ENCODE measurements around the gene RNF223.
"Not testable (repeated sequence)": the region's sequence is repeated elsewhere in the genome, so short reads cannot be mapped to it uniquely, and the experiment has no call there.

The RNF223 gene

DNA sequence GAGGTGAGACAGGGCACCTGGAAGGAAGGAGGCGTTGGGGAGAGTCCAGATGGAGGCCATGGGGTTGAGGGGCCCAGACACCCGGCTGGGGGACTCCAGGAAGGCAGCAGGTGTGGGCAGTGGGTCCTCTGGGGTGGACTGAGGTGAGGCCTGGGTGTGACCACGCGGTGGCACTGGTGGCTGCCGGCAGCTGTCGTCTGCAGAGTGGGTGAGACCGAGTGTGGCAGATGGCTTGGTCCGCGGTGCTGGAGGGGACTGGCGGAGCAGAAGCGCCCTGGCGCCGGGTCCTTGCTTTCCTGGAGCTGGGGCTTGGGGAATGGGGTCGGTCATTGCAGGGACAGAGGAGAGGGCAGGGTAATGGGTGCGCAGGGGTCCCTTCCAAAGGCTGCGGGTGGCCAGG, 41.7 kb downstream of the RNF223 start:
- H3K4me1 ChIP-seq (ENCODE audit: insufficient read depth, low read length): peaks cover 3% of the 10 kb centered on the region; the same call in 1 of the 2 replicates
- no peak overlapping the region for H3K27ac ChIP-seq (ENCODE audit: low read length)
- peak overlapping the region; percentile 45; the same call in 1 of the 2 replicates for H3K4me3 ChIP-seq (ENCODE audit: low read length)

DNA sequence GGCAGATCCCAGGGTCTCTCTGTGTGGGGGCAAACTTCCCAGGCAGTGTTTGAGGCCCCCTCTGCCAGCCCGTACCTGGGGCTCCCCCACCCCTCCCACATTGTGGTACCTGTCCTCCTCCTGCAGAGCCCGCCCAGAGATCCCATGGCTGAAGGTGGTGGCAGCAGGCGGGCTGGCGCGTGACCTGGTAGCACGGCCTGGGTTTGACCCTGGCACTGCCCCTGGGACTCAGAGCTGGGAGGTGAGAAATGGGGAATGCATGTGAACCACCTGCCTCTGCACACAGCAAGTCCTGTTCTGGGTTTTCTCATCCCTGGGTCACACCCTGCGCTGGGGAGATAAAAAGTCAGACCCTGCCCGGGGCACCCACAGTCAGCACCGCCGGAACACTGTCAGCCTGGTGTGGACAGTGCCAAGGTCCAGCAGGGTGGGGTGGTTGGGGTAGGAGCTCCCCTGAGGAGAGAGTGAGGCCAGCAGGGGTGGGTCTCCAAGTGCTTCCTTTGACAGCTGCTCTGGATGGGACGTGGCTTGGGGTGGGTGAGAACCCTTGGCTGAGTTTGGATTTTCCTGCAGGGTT, 42.4 kb downstream of the RNF223 start:
- peaks cover 32% of the 10 kb centered on the region for H3K27me3 ChIP-seq (ENCODE audit: insufficient read depth, low read length)
- no peak overlapping the region for H3K9ac ChIP-seq (ENCODE audit: low read depth, low read length)
- H3K27ac ChIP-seq (ENCODE audit: low read length): no peak overlapping the region
- H3K36me3 ChIP-seq (ENCODE audit: insufficient read depth, low read depth, low read length): 0 out of 2 replicates have a peak, but pooled peaks cover under 1% of the 10 kb centered on the region
- H3K4me1 ChIP-seq (ENCODE audit: insufficient read depth, low read length): peaks cover 6% of the 10 kb centered on the region; the same call in 1 of the 2 replicates
- H3K4me3 ChIP-seq (ENCODE audit: low read length): no peak overlapping the region
- H3K9me3 ChIP-seq (ENCODE audit: insufficient read depth, low read depth, low read length): no peaks in the 10 kb centered on the region

More for the DNA sequence above, 41.7 kb downstream of the RNF223 start:
- Histone ChIP-seq H3K36me3 (ENCODE audit: insufficient read depth, low read depth, low read length) (0 out of 2 replicates have a peak, but pooled peaks cover 6% of the 10 kb centered on the region), H3K27me3 (ENCODE audit: insufficient read depth, low read length) (peaks cover 39% of the 10 kb centered on the region), H3K9ac (ENCODE audit: low read depth, low read length) (no peak overlapping the region), H3K9me3 (ENCODE audit: insufficient read depth, low read depth, low read length) (no peaks in the 10 kb centered on the region)

DNA sequence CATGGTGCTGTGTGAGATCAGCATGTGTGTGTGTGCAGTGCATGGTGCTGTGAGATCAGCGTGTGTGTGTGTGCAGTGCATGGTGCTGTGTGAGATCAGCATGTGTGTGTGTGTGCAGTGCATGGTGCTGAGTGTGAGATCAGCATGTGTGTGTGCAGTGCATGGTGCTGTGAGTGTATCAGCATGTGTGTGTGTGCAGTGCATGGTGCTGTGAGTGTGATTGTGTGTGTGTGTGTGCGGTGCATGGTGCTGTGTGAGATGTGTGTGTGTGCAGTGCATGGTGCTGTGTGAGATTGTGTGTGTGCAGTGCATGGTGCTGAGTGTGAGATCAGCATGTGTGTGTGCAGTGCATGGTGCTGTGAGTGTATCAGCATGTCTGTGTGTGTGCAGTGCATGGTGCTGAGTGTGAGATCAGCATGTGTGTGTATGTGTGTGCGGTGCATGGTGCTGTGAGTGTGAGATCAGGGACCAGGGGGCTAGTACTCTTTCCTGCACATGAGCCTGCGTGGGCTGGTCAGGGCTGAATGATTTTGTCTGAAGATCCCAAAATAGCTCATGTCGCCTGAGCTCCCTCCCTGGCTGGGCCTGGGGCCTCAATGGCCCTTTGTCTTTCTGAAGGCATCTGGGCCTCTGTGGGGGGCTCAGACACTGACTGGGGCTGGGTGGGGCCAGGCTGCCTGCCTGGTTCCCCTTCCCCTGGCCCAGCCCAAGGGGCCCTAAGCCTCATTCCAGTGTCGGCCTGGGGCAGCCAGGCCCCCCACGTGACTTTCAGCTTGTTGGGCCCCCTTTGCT, 43.0 kb downstream of the RNF223 start:
- H3K36me3 ChIP-seq (ENCODE audit: insufficient read depth, low read depth, low read length); H3K9ac ChIP-seq (ENCODE audit: low read depth, low read length); H3K9me3 ChIP-seq (ENCODE audit: insufficient read depth, low read depth, low read length); H3K4me1 ChIP-seq (ENCODE audit: insufficient read depth, low read length); H3K4me3 ChIP-seq (ENCODE audit: low read length); H3K27ac ChIP-seq (ENCODE audit: low read length): not testable (repeated sequence)
- H3K27me3 ChIP-seq (ENCODE audit: insufficient read depth, low read length): peaks cover 27% of the 10 kb centered on the region

DNA sequence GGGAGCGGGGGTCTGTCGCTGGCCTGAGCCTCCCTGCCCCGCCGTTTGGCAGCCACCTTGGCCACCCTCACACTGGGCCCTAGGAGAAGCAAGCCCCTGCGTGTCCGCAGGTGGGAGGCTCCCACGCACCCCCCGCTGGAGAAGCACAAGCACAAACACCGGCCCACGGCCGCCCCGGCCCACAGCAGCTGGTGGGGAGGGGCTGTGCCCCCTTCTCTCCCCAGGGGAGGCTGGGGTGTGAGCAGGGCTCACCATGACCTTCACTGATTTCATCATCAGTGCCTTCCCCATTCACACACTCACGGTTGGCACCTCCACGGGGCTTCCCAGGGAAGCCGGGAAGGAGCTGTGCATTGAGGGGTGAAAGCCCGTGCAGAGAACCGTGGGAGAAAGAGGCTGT, 46.3 kb downstream of the RNF223 start:
- H3K4me1 ChIP-seq (ENCODE audit: insufficient read depth, low read length): peaks cover 21% of the 10 kb centered on the region
- peaks cover 7% of the 10 kb centered on the region; the same call in 1 of the 2 replicates for H3K27me3 ChIP-seq (ENCODE audit: insufficient read depth, low read length)
- H3K9ac ChIP-seq (ENCODE audit: low read depth, low read length): no peak overlapping the region
- H3K9me3 ChIP-seq (ENCODE audit: insufficient read depth, low read depth, low read length): no peaks in the 10 kb centered on the region
- no peak overlapping the region for H3K27ac ChIP-seq (ENCODE audit: low read length)
- no peak overlapping the region for H3K4me3 ChIP-seq (ENCODE audit: low read length)
- H3K36me3 ChIP-seq (ENCODE audit: insufficient read depth, low read depth, low read length): peaks cover 12% of the 10 kb centered on the region; the same call in 1 of the 2 replicates

DNA sequence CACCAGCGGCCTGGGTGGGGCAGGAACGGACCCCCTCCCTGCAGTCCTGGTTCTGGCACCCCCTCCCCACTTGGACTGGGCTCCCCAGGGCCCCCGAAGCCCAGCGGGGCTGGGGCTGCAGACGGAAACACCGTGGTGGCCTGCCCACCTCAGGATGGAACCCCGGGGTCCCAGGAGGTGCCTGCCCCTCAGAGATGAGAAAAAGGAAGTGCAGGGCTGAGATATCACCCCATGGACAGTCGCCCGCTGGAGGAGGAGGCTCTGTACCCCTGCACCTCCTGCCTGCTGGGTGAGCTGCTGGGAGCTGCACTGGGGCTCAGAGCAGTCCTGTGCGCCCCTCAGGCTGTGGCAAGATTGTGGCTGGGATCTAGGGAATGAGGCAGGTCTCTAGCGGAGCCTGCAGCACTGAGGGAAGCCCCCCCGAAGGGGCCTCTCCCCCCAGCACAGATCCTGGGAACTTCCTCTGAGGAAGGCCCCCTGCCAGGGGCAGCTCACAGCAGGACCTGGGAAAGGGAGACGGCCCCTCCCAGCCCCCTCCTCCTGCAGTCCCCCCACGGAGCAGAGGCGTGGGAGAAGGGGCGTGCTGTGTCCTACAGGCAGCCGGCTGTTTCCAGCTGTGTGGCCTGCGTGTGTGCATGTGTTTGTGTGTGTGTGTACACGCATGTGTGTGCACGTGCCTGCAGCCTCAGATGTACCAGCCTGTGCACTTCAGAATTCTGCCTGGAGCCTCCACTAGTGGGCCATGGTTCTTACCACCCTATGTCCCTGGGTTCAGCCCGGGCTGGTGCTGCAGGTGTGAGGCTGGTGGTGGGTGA, 47.3 kb downstream of the RNF223 start:
- H3K9me3 ChIP-seq (ENCODE audit: insufficient read depth, low read depth, low read length): no peaks in the 10 kb centered on the region
- peaks cover 21% of the 10 kb centered on the region; the same call in 1 of the 2 replicates for H3K36me3 ChIP-seq (ENCODE audit: insufficient read depth, low read depth, low read length)
- no peak overlapping the region for H3K9ac ChIP-seq (ENCODE audit: low read depth, low read length)
- peaks cover 21% of the 10 kb centered on the region for H3K4me1 ChIP-seq (ENCODE audit: insufficient read depth, low read length)
- H3K4me3 ChIP-seq (ENCODE audit: low read length): no peak overlapping the region
- no peak overlapping the region for H3K27ac ChIP-seq (ENCODE audit: low read length)
- H3K27me3 ChIP-seq (ENCODE audit: insufficient read depth, low read length): no peaks in the 10 kb centered on the region; the same call in 1 of the 2 replicates

DNA sequence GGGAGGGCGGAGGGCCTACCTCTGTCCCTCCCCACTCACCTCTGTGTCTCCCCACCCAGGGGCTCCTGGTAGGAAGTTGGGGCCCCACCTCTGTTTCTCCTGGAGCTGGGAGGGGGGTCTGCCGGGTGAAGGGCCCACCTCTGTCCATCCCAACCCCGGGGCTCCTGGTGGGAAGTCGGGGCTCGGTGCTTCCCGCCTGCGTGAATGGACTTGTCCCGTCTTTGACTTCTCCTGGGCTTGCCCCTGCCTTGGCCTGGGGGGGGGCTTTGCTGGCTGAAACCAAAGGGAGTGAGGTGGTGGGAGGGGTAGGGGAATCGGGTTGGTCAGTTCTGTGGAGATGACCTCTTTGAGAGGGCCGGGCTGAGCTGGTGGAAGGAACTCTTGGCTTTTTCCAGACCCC, 48.4 kb downstream of the RNF223 start:
- no peaks in the 10 kb centered on the region for H3K9me3 ChIP-seq (ENCODE audit: insufficient read depth, low read depth, low read length)
- H3K4me3 ChIP-seq (ENCODE audit: low read length): no peak overlapping the region
- no peak overlapping the region for H3K27ac ChIP-seq (ENCODE audit: low read length)
- no peaks in the 10 kb centered on the region; the same call in 1 of the 2 replicates for H3K27me3 ChIP-seq (ENCODE audit: insufficient read depth, low read length)
- no peak overlapping the region for H3K9ac ChIP-seq (ENCODE audit: low read depth, low read length)
- peaks cover 26% of the 10 kb centered on the region for H3K4me1 ChIP-seq (ENCODE audit: insufficient read depth, low read length)
- peaks cover 21% of the 10 kb centered on the region; the same call in 1 of the 2 replicates for H3K36me3 ChIP-seq (ENCODE audit: insufficient read depth, low read depth, low read length)

DNA sequence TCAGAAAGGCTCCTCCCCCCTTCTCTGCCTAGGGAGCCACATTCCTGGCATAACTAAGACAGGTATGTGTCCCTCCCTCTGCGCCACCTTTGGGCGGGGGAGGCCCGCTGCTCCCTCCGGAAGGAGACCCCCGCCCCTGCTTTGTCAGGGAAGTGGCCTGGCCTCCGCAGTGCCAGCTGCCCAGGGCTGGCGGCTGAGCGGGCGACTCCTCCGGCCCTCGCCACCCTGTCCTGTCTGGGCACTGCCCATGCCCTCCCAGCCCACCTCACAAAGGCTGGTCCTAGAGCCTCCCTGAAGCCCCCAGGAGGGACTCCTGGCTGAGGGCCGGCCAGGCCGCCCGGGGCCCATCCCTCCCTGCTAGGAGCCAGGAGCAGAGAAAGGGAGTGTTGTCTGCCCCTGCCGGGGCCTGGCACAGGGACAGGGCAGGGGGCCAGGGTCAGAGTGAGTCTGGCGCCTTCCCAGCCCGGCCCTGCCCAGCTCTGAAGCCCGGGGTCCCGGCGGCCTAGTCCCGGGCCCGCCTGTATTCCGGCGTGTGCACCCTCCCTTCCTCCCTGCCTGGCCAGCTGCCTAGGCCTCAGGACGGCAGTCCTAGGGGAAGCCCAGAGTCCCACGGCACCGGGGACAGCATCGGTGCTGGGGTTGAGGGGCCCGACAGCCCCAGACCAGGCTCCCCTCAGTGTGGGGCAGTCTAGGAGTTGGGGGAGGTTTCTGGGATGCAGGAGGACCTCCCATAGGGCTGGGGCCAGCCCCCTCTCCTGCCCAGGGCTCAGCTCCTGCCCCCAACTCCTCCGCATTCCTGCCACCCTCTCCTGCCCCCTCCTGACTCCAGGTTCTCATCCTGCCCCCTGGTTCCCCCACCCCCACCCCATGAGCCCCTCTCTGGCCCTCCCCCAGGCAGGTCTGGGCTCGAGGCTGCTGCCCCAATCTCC, 49.1 kb downstream of the RNF223 start:
- Histone ChIP-seq H3K9ac (ENCODE audit: low read depth, low read length) (peak overlapping the region; percentile 58), H3K4me1 (ENCODE audit: insufficient read depth, low read length) (peaks cover 26% of the 10 kb centered on the region)

DNA sequence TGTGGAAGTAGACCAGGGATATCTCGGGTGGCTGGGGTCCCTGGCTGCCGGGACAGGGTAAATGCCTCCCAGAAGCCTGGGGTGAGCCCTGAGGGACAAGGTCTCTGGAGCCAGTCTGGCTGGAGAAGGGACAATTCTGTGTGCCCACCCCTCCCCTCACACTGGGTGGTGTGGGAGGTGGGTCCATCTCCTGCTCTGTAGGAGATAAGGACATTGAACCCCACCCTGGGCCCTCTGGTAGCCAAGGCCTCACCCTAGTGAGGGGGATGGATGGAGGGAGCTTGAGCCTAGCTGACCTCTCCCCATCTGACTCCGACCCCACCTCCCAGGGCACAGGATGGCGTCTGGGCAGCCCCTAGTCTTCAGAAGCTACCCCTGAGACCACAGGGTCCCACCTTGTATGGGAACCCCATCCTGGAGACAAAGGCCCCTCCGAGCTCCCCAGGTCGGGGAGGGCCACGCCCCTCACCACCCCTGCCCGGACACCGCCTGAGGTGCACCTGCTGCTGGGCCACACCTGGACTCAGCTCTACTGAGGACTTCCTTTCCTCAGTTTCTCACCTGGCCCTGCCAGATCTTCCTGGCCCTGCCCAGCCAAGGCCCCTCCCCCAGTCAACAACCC, 49.8 kb downstream of the RNF223 start:
- no peak overlapping the region for H3K27ac ChIP-seq (ENCODE audit: low read length)

More for the DNA sequence above, 49.1 kb downstream of the RNF223 start:
- Histone ChIP-seq H3K36me3 (ENCODE audit: insufficient read depth, low read depth, low read length) (peaks cover 21% of the 10 kb centered on the region; the same call in 1 of the 2 replicates), H3K27me3 (ENCODE audit: insufficient read depth, low read length) (no peaks in the 10 kb centered on the region; the same call in 1 of the 2 replicates), H3K27ac (ENCODE audit: low read length) (peak overlapping the region; percentile 80), H3K4me3 (ENCODE audit: low read length) (no peak overlapping the region), H3K9me3 (ENCODE audit: insufficient read depth, low read depth, low read length) (no peaks in the 10 kb centered on the region)

DNA sequence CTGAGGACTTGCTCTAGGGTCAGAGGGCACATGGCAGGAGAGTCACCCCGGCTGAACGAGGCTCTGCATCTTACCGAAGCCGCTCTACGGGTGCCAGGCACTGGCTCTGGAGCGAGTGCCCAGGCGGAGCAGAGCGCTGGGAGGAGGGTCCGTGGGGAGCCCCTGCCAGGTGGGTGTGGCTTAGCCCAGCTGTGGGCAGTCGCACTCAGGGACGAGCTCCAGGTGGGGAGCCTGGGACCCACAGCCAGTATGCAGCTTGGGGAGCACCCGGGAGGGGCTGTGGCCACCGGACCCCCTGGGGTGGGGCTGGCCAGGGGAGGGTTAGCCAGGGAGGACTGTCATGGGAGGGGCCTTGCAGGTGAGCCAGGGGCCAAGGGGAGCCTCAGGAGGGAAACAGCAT, 50.4 kb downstream of the RNF223 start:
- no peak overlapping the region for H3K4me3 ChIP-seq (ENCODE audit: low read length)
- H3K27me3 ChIP-seq (ENCODE audit: insufficient read depth, low read length): no peaks in the 10 kb centered on the region; the same call in 1 of the 2 replicates
- H3K9me3 ChIP-seq (ENCODE audit: insufficient read depth, low read depth, low read length): no peaks in the 10 kb centered on the region
- no peak overlapping the region for H3K27ac ChIP-seq (ENCODE audit: low read length)
- peaks cover 26% of the 10 kb centered on the region for H3K4me1 ChIP-seq (ENCODE audit: insufficient read depth, low read length)
- no peak overlapping the region for H3K9ac ChIP-seq (ENCODE audit: low read depth, low read length)
- H3K36me3 ChIP-seq (ENCODE audit: insufficient read depth, low read depth, low read length): peaks cover 21% of the 10 kb centered on the region; the same call in 1 of the 2 replicates

More for the DNA sequence above, 49.8 kb downstream of the RNF223 start:
- Histone ChIP-seq H3K36me3 (ENCODE audit: insufficient read depth, low read depth, low read length) (peaks cover 21% of the 10 kb centered on the region; the same call in 1 of the 2 replicates), H3K9me3 (ENCODE audit: insufficient read depth, low read depth, low read length) (no peaks in the 10 kb centered on the region), H3K4me3 (ENCODE audit: low read length) (0 out of 2 replicates have a peak overlapping the region, but pooled peaks have one; percentile 9), H3K27me3 (ENCODE audit: insufficient read depth, low read length) (no peaks in the 10 kb centered on the region; the same call in 1 of the 2 replicates), H3K4me1 (ENCODE audit: insufficient read depth, low read length) (peaks cover 26% of the 10 kb centered on the region), H3K9ac (ENCODE audit: low read depth, low read length) (no peak overlapping the region)

DNA sequence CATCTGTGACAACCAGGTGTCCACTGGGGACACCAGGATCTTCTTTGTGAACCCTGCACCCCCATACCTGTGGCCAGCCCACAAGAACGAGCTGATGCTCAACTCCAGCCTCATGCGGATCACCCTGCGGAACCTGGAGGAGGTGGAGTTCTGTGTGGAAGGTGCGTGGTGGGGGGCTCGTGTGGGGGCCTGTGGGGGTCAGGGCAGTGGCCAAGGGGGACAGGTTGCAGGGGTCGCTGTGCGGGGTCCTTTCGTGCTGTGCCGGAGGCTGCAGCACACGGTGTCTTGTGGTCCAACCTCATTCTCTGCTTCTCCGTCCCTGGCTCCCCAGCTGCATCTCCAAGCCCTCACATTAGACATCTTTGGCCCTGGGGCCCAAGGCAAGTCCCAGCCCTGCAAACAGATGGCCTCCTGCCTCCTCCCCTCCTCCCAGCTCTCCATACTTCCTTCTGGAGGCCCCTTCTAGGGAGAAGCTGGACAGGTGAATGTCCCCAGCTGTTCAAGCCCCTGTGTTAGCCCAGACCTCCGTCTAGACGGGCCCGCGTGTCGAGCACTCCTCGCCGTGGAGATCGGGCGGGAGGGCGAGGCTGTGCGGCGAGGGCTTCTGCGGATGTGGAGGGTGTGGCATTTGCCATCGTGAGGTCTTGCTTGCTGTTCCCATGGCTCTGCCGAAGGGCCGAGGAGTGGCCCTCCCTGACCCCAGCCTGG, 51.6 kb downstream of the RNF223 start:
- Histone ChIP-seq H3K4me3 (ENCODE audit: low read length) (no peak overlapping the region), H3K9me3 (ENCODE audit: insufficient read depth, low read depth, low read length) (no peaks in the 10 kb centered on the region), H3K36me3 (ENCODE audit: insufficient read depth, low read depth, low read length) (peaks cover 21% of the 10 kb centered on the region; the same call in 1 of the 2 replicates), H3K9ac (ENCODE audit: low read depth, low read length) (no peak overlapping the region), H3K4me1 (ENCODE audit: insufficient read depth, low read length) (peaks cover 26% of the 10 kb centered on the region), H3K27me3 (ENCODE audit: insufficient read depth, low read length) (no peaks in the 10 kb centered on the region; the same call in 1 of the 2 replicates), H3K27ac (ENCODE audit: low read length) (no peak overlapping the region)
